Measurements from ENCODE around the gene ZGPAT. TPM values are rescaled to one million over a fixed set of nuclear protein-coding genes. Genes with fewer than 3 reads are reported as not detected.
A peak's percentile ranks its signal among the peaks of the same experiment; 100 is the strongest.

ZGPAT gene
- total RNA-seq, 1 donor from 2014 or later: 34.6 TPM

DNA sequence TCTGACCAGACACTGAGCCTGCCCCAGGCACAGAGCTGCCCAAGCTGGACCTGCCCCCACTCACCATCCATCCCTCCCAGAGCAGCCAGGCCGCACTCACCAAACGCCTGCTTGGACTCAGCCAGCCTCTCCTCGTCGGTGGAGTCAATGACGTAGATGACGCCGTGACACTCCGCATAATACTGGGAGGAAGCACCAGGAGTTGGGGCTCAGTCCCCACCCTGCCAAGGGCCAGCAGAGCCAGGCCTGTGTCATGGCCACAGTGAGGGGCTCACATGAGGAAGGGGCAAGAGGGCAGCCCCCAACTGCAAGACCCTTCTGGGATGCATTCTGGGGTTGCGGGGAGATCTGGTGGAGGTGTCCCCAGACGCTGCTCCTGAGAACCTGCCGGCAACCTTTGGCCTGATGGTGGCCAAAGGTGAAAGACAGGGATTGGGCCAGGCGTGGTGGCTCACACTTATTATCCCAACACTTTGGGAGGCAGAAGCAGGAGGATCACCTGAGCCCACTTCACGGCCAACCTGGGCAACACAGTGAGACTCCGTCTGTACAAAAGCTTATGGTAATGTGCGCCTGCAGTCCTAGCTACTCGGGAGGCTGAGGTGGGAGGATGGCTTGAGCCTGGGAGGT, 5.7 kb upstream of the ZGPAT start:
- H3K27me3 Mint-ChIP-seq (ENCODE audit: low read depth): no peaks in the 10 kb centered on the region
- no peak for TF ChIP-seq CTCF (IDR thresholded peaks at IDR 0.05; ENCODE audit: unreplicated experiment)
- H3K4me3 Mint-ChIP-seq: no peak overlapping the region
- H3K36me3 Mint-ChIP-seq: peaks cover 9% of the 10 kb centered on the region
- no peak for DNase-seq (ENCODE audit: low spot score in 2 of 2, unreplicated experiment in 2 of 2)
- no peaks in the 10 kb centered on the region for H3K9me3 Mint-ChIP-seq
- no peak overlapping the region for H3K27ac Mint-ChIP-seq
- H3K4me1 Mint-ChIP-seq: peaks cover 7% of the 10 kb centered on the region

DNA sequence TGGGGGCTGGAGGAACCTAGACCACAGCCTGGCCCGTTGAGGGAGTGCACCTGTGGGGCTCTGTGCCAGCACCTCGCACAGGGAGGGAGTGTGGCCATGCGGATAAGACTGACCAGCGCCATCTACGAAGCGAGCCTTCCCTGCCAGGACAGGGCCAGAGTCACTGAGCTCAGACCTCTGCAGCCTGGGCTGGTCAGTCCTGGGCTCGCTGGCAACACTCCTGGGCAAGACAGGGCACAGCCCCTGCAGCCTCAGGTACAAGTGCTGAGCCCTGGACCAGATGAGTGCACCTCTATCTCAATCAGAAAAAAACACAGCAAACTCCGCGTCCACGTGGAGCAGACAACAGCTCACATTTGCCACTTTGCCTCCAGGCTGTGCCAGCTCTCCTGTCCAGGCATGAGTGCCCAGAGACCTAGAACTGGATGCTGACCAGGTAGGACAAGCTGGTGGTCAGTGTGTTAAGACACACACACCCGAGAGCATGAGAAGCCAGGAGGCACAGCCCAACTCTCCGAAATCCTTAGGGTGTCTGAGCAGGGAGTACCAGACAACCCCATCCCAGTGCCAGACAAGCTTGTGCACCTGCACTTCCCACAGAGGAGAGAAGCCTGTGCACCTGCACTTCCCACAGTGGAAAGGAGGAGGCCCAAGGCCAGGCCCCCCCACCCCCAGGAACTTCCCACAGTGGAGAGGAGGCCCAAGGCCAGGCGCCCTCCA, 4.9 kb upstream of the ZGPAT start:
- H3K27me3 Mint-ChIP-seq (ENCODE audit: low read depth): no peaks in the 10 kb centered on the region
- no peak for TF ChIP-seq CTCF (IDR thresholded peaks at IDR 0.05; ENCODE audit: unreplicated experiment)

GRCh38 chr20:63703471-63703975, 4.3 kb upstream of the ZGPAT start:
- Mint-ChIP-seq H3K27me3 (ENCODE audit: low read depth) (no peaks in the 10 kb centered on the region), H3K4me3 (no peak overlapping the region), H3K27ac (no peak overlapping the region), H3K9me3 (no peaks in the 10 kb centered on the region), H3K4me1 (peaks cover 9% of the 10 kb centered on the region), H3K36me3 (peaks cover 10% of the 10 kb centered on the region)
- DNase-seq (ENCODE audit: low spot score in 2 of 2, unreplicated experiment in 2 of 2): peak in 1 of 2 experiments; percentile 18
- no peak for TF ChIP-seq CTCF (IDR thresholded peaks at IDR 0.05; ENCODE audit: unreplicated experiment)

More for the DNA sequence above, 4.9 kb upstream of the ZGPAT start:
- DNase-seq (ENCODE audit: low spot score in 2 of 2, unreplicated experiment in 2 of 2): no peak
- Mint-ChIP-seq H3K4me1 (peaks cover 7% of the 10 kb centered on the region), H3K4me3 (no peak overlapping the region), H3K36me3 (peaks cover 9% of the 10 kb centered on the region), H3K9me3 (no peaks in the 10 kb centered on the region), H3K27ac (no peak overlapping the region)

DNA sequence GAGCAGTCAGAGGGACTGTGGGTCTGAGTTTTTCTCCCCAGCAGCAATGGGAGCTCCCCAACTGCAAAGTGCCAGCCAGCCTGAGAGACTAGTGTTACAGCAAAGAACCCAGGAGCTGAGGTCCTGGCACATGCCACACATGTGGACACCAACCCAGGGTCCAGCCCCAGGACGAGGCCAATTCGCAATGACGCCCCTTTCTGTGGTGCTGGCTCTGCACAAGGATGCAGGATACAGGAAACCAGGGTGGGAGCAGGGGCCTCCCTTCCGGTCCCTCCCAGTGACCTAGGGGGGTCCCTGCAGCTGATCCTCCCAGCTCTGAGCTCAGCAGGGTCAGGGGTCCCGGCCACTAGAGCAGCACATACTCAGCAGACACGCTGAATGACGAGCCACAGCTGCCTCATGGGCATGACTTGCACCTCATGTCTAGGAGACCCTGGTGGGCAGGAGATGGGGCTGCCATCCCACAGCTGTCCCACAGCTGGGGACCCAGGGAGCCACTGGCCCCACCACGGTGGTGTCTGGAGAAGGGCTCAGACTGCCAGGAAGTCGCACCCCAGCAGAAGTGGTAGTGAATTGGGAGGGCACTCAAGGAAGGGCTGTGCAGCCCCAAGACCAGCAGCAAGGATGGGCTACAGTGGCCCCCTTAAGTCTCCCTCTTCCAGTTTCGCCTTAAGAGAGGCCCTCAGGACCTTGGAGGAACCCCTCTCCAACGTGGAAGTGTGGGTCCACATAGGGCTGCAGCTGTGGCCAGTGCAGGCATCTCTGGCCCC, 3.7 kb upstream of the ZGPAT start:
- Mint-ChIP-seq H3K4me3 (no peak overlapping the region), H3K27me3 (ENCODE audit: low read depth) (no peaks in the 10 kb centered on the region), H3K9me3 (no peaks in the 10 kb centered on the region), H3K4me1 (peaks cover 13% of the 10 kb centered on the region), H3K27ac (no peak overlapping the region), H3K36me3 (peaks cover 13% of the 10 kb centered on the region)
- DNase-seq (ENCODE audit: low spot score in 2 of 2, unreplicated experiment in 2 of 2): no peak
- no peak for TF ChIP-seq CTCF (IDR thresholded peaks at IDR 0.05; ENCODE audit: unreplicated experiment)

GRCh38 chr20:63704749-63705117, 3.1 kb upstream of the ZGPAT start:
- Mint-ChIP-seq H3K27me3 (ENCODE audit: low read depth) (no peaks in the 10 kb centered on the region), H3K27ac (no peak overlapping the region), H3K4me3 (no peak overlapping the region), H3K9me3 (no peaks in the 10 kb centered on the region), H3K36me3 (peaks cover 13% of the 10 kb centered on the region), H3K4me1 (peaks cover 13% of the 10 kb centered on the region)
- no peak for DNase-seq (ENCODE audit: low spot score in 2 of 2, unreplicated experiment in 2 of 2)
- no peak for TF ChIP-seq CTCF (IDR thresholded peaks at IDR 0.05; ENCODE audit: unreplicated experiment)

Measured in mesothelial cell of epicardium (in vitro differentiated cells).